Testis (tissue), 2 donors: ENCODE measurements around the gene DOK1.

Experiments
- CTCF ChIP-seq, 3 experiments: fragments of 450-650 bp in 2 of 3; fragments of 200-600 bp in 1 of 3; sonication (generic) in 1 of 3; IDR thresholded peaks; one replicate each; pipeline ENCODE4 v1.5.1; 2016 to 2019; ENCODE audit warnings: antibody characterized with exemption in 3 of 3, mild to moderate bottlenecking in 2 of 3, moderate library complexity in 1 of 3
- POLR2A ChIP-seq: fragments of 450-650 bp; IDR thresholded peaks from one replicate; pipeline ENCODE4 v1.6.1; 2017; ENCODE audit warnings: antibody characterized with exemption, mild to moderate bottlenecking, moderate library complexity

GRCh38 chr2:74562126-74562775, 7.7 kb downstream of the DOK1 start:
- TF ChIP-seq CTCF (IDR thresholded peaks at IDR 0.05) (no peak), POLR2A (no peak)
